Stimulated activated CD4-positive, alpha-beta T cell treated with anti-CD3 and anti-CD28 coated beads, Interleukin-4, amount 100 ng/mL, for 24 hours (primary cell): ENCODE data around the gene GTPBP4.

Experiments used
- DNase-seq: peaks from one replicate; pipeline ENCODE4 v3.0.0-alpha.2; 2020

Gene GTPBP4

GRCh38 chr10:968546-969199 lies 19.6 kb upstream of the GTPBP4 start:
- DNase-seq = no peak

- no peak for DNase-seq
Measured at GRCh38 chr10:969473-970150, 18.6 kb upstream of the GTPBP4 start.

GRCh38 chr10:970311-971149 lies 17.7 kb upstream of the GTPBP4 start:
- no peak for DNase-seq

GRCh38 chr10:971150-971542 lies 17.1 kb upstream of the GTPBP4 start:
- DNase-seq = no peak

GRCh38 chr10:971613-972012 lies 16.6 kb upstream of the GTPBP4 start:
- no peak for DNase-seq

GRCh38 chr10:972763-973162 lies 15.5 kb upstream of the GTPBP4 start:
- DNase-seq = no peak

- no peak for DNase-seq
Measured at GRCh38 chr10:974038-974784, 14.0 kb upstream of the GTPBP4 start.

GRCh38 chr10:974785-975074 lies 13.5 kb upstream of the GTPBP4 start:
- DNase-seq = no peak

- DNase-seq = no peak
Measured at GRCh38 chr10:976316-976715, 11.9 kb upstream of the GTPBP4 start.

- no peak for DNase-seq
Measured at GRCh38 chr10:978826-979421, 9.3 kb upstream of the GTPBP4 start.

- no peak for DNase-seq
Measured at GRCh38 chr10:980468-981093, 7.7 kb upstream of the GTPBP4 start.

GRCh38 chr10:983401-983800 lies 4.8 kb upstream of the GTPBP4 start:
- DNase-seq = no peak

- DNase-seq = no peak
Measured at GRCh38 chr10:983971-984655, 4.1 kb upstream of the GTPBP4 start.

- no peak for DNase-seq
Measured at GRCh38 chr10:985361-985760, 2.9 kb upstream of the GTPBP4 start.

- DNase-seq = no peak
Measured at GRCh38 chr10:986137-986825, 2.0 kb upstream of the GTPBP4 start.

- no peak for DNase-seq
Measured at GRCh38 chr10:986881-987619, 1.2 kb upstream of the GTPBP4 start.

GRCh38 chr10:987620-987869 lies 689 bp upstream of the GTPBP4 start:
- no peak for DNase-seq

- DNase-seq = peak; percentile 41
Measured at GRCh38 chr10:988667-989545, 672 bp downstream of the GTPBP4 start.

GRCh38 chr10:990808-991207 lies 2.6 kb downstream of the GTPBP4 start:
- no peak for DNase-seq

- no peak for DNase-seq
Measured at GRCh38 chr10:992467-992866, 4.2 kb downstream of the GTPBP4 start.
